GM12875 (cell line): ENCODE results near the gene HNRNPUL2.

Experiments used
- H3K4me3 ChIP-seq: one replicate; pipeline ENCODE4 v1.5.1; 2011; ENCODE audit warnings: low read depth, low read length, control low read depth
- TF ChIP-seq, protein P1 (sequence below): IDR thresholded peaks from 2 replicates; pipeline ENCODE4 v1.5.1; 2011; ENCODE audit warnings: low read depth, mild to moderate bottlenecking, control low read depth, inconsistent platforms, low read length, moderate library complexity, borderline replicate concordance; ENCODE audit not compliant: insufficient read depth

HNRNPUL2 gene

DNA sequence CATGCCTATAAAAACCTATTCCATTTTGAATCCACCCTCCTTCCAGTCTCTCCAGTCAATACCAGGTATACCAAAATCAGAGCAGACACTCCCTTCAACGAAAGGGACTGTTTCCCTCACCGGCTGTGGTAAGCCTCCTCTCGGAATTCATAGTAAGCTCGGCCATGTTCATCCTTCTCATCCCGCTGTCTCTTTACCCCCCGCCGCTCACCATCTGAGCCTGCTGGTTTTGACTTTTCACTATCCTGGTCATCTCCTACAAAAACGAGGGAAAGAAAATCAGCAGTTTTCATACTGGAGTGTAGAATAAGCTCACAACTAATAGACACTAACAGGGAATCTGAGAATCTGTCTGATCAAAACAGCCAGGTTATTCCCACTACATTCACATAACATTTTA is 3.1 kb downstream of the HNRNPUL2 start:
- TF ChIP-seq, protein P1, sequence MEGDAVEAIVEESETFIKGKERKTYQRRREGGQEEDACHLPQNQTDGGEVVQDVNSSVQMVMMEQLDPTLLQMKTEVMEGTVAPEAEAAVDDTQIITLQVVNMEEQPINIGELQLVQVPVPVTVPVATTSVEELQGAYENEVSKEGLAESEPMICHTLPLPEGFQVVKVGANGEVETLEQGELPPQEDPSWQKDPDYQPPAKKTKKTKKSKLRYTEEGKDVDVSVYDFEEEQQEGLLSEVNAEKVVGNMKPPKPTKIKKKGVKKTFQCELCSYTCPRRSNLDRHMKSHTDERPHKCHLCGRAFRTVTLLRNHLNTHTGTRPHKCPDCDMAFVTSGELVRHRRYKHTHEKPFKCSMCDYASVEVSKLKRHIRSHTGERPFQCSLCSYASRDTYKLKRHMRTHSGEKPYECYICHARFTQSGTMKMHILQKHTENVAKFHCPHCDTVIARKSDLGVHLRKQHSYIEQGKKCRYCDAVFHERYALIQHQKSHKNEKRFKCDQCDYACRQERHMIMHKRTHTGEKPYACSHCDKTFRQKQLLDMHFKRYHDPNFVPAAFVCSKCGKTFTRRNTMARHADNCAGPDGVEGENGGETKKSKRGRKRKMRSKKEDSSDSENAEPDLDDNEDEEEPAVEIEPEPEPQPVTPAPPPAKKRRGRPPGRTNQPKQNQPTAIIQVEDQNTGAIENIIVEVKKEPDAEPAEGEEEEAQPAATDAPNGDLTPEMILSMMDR: no peak
- no peak overlapping the region for H3K4me3 ChIP-seq

DNA sequence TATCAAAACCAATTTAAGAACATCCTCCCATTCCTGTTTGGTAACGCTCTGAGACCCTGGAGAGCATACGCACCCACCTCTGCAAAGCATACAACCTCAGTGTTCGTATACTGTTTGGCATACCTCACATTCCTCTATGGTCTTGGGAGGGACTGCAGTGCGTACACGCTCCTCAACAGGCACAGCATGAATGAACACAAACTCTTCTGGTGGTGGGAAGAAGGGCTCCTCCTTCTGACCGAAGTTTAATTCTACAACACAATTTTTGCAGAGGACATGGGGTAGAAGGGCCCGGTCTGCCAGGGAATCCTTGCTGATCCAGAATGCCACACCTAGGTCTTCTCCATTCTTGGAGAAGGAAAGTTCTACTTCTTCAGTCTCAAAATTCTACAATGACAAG is 5.3 kb downstream of the HNRNPUL2 start:
- TF ChIP-seq, protein P1: no peak
- H3K4me3 ChIP-seq: no peak overlapping the region

DNA sequence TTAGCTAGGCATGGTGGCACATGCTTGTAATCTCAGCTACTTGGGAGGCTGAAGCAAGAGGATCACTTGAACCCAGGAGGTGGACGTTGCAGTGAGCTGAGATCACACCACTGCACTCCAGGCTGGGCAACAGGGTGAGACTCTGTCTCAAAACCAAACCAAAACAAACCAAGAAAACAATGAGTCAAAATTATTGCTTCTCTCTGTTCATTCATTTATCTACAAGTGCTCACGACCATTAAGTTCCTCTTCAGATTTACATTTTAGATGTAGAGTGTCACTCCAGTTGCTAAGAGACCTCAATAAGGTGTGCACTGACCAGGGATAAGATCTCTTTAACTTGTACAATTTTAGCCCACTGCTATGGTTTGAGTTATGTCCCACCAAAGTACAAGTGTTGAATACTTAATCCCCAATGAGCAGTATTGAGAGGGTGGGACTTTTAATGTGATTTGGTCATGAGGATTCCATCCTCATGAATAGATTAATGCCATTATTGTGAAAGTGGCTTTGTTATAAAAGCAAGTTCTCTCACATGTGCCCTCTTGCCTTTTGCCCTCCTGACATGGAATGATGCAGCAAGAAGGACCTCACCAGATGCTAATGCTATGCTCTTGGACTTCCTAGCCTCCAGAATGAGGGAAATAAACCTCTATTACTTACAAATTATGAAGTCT is 7.8 kb downstream of the HNRNPUL2 start:
- no peak overlapping the region for H3K4me3 ChIP-seq
- TF ChIP-seq, protein P1: no peak

DNA sequence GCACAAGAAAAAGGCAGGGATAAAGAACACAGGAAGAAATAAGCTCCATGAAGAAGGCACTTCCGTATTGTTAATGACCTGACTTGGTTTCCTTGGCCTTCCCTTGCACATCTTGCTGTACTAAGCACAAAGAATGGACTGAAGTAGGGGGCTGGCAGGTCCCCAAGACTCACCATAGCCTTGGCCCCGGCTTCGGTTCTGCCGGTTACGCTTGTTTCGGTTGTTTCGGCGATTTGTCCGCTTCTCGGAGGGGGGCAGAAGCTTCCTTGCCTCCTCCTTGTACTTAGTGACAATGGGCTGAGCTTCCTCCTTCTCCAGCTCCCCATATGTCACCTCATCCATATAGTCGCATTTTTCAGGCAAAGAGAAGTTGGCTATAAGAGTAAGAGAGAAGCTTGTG is 10.4 kb downstream of the HNRNPUL2 start:
- H3K4me3 ChIP-seq: no peak overlapping the region
- TF ChIP-seq, protein P1: no peak

DNA sequence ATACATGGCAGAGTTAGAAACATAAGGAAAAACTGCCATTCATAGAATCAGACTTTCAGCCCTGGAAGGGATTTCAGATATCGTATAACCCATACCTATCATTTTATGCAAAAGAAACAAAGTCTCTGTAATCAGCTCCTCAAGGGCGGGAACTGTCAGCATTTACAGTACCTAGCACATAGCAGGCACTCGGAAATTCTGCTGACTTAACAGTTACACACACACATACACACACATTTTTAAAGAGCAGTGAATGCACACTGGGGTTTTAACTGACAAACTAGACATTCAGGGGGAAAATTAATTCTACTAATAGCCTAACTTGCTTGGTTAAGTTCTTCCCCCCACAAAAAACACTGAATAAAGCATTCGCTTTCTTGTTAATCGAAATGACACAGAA is 11.1 kb downstream of the HNRNPUL2 start:
- TF ChIP-seq, protein P1: no peak
- no peak overlapping the region for H3K4me3 ChIP-seq

DNA sequence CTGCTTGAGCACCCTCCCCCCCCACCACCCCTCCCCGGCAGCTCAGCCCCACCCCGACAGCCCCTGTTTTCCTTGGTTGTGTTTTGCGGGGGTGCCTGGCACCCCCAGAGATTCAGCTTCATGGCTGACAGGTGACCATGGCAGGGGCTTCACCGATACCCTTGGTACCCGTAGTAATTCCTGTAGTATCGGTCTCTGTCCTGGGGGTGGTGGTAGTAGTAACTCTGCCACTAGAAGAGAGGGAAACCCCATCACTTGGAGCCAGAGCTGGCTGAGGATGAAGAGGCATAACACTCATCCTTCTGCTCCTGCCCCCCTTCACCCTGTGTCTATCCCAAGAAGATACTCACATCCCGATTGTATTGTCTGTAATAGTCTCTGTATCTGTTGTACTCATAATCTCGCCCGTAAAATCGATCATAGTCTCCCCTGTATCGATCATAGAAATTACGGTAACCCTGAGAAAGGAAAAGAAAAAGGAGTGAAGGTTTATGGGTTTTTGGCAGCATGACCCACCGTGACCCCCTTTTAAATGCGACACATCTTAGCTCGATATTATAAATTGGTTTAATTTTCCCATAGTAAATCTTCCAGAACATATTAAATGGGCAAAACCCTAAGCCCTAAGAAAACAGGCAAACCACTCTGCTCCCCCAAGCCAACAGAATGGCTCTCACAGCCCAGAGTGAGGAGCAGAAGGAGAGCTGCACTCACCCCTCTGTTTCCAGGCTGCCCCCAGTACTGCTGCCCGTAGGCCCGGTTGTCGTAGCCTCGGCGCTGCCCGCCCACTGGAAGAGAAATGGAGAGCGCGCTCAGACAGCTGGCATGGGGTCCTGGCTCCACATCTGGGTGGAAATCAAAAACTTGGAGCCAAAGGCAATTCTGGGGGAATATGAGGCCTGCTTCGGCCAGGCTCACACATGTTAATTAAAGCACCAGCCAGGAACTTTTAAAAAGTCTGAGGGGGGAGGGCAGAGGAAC is 11.8 kb downstream of the HNRNPUL2 start:
- H3K4me3 ChIP-seq: no peak overlapping the region
- TF ChIP-seq, protein P1: no peak
